GM23338 (cell line): ENCODE data around the gene CABP2.

ENCODE experiments used
- CREB1 ChIP-seq: fragments of 250-450 bp; sonication (Bioruptor Pico); IDR thresholded peaks from 2 replicates; pipeline ENCODE4 v1.5.0; 2020; ENCODE audit warnings: low read depth, mild to moderate bottlenecking, moderate library complexity
- CTCF ChIP-seq, 2 experiments: fragments of 200-600 bp in 1 of 2; sonication (generic) in 1 of 2; conservative IDR thresholded peaks; 2 replicates each; pipeline versions ENCODE4 v1.5.1 to v1.6.1; 2016 to 2017; ENCODE audit warnings: antibody characterized with exemption in 2 of 2, low read depth in 2 of 2, mild to moderate bottlenecking in 2 of 2, moderate library complexity in 1 of 2
- ETS1 ChIP-seq: IDR thresholded peaks from 2 replicates; pipeline ENCODE4 v1.6.1; 2016; ENCODE audit warnings: antibody characterized with exemption
- EZH2 ChIP-seq: fragments of 200-600 bp; sonication (generic); IDR thresholded peaks from one replicate; pipeline ENCODE4 v1.8.0; 2017; ENCODE audit warnings: antibody characterized with exemption, mild to moderate bottlenecking, low read depth; ENCODE audit not compliant: unreplicated experiment
- EZH2phosphoT487 ChIP-seq: fragments of 200-600 bp; sonication (generic); IDR thresholded peaks from one replicate; pipeline ENCODE4 v1.8.1; 2018; ENCODE audit warnings: antibody characterized with exemption; ENCODE audit not compliant: unreplicated experiment
- JUNB ChIP-seq: IDR thresholded peaks from one replicate; pipeline ENCODE4 v1.6.1; 2016; ENCODE audit warnings: antibody characterized with exemption; ENCODE audit not compliant: unreplicated experiment
- NANOG ChIP-seq: IDR thresholded peaks from 2 replicates; pipeline ENCODE4 v1.6.1; 2016; ENCODE audit warnings: antibody characterized with exemption, borderline replicate concordance
- POLR2AphosphoS5 ChIP-seq: IDR thresholded peaks from 2 replicates; pipeline ENCODE4 v1.6.1; 2016; ENCODE audit warnings: antibody characterized with exemption, low read depth
- REST ChIP-seq: IDR thresholded peaks from one replicate; pipeline ENCODE4 v1.6.1; 2018; ENCODE audit warnings: antibody characterized with exemption; ENCODE audit not compliant: unreplicated experiment
- STAT1 ChIP-seq: IDR thresholded peaks from one replicate; pipeline ENCODE4 v1.6.1; 2016; ENCODE audit warnings: antibody characterized with exemption; ENCODE audit not compliant: unreplicated experiment
- ZNF114 ChIP-seq: fragments of 250-450 bp; sonication (Bioruptor Pico); IDR thresholded peaks from 2 replicates; pipeline ENCODE4 v1.5.0; 2020; ENCODE audit warnings: mild to moderate bottlenecking, moderate library complexity
- ZNF331 ChIP-seq: fragments of 250-450 bp; sonication (Bioruptor Pico); IDR thresholded peaks from 2 replicates; pipeline ENCODE4 v1.5.0; 2020; ENCODE audit warnings: low read depth, mild to moderate bottlenecking, moderate library complexity
- ZNF462 ChIP-seq: fragments of 250-450 bp; sonication (Bioruptor Pico); IDR thresholded peaks from 2 replicates; pipeline ENCODE4 v1.5.0; 2020; ENCODE audit warnings: mild to moderate bottlenecking, moderate library complexity

GRCh38 chr11:67572747-67573419 is 49.6 kb upstream of the CABP2 start:
- TF ChIP-seq CTCF (conservative IDR thresholded peaks at IDR 0.05; ENCODE audit: low read depth in 2 of 2): peak; percentile 76 to 89
- no peak for TF ChIP-seq ETS1
- no peak for TF ChIP-seq EZH2
- no peak for TF ChIP-seq REST
- TF ChIP-seq EZH2phosphoT487: no peak
- TF ChIP-seq POLR2AphosphoS5: no peak
- TF ChIP-seq CREB1 (CRISPR knock-in tag): 0 out of 2 replicates have a peak, but pooled peaks have one; percentile 17
- TF ChIP-seq ZNF331: no peak
- no peak for TF ChIP-seq JUNB
- TF ChIP-seq NANOG: no peak
- TF ChIP-seq ZNF462 (CRISPR knock-in tag): no peak
- no peak for TF ChIP-seq STAT1
- no peak for TF ChIP-seq ZNF114
